Measurements from ENCODE around the gene CELA2B. TPM values are rescaled to one million over a fixed set of nuclear protein-coding genes. Genes with fewer than 3 reads are reported as not detected.
"Not testable (repeated sequence)": the region's sequence is repeated elsewhere in the genome, so short reads cannot be mapped to it uniquely, and the experiment has no call there.

The CELA2B gene
- total RNA-seq, 1 experiment from 2014 or later: not detected

- POLR2A ChIA-PET: no interaction called here
- Mint-ChIP-seq H3K9me3 (no peaks in the 10 kb centered on the region), H3K4me1 (no peaks in the 10 kb centered on the region), H3K27me3 (ENCODE audit: low read depth) (no peaks in the 10 kb centered on the region), H3K4me3 (no peak overlapping the region), H3K36me3 (no peaks in the 10 kb centered on the region), H3K27ac (no peak overlapping the region)
- CTCF ChIA-PET: no interaction called here
- TF ChIP-seq CREB1 (CRISPR knock-in tag; IDR thresholded peaks at IDR 0.05) (no peak), TP53 (CRISPR knock-in tag; IDR thresholded peaks at IDR 0.05) (no peak), ZBTB21 (CRISPR knock-in tag; IDR thresholded peaks at IDR 0.05; ENCODE audit: borderline replicate concordance) (no peak), TEAD4 (CRISPR knock-in tag; IDR thresholded peaks at IDR 0.05) (no peak)
- TF ChIP-seq, protein P1, sequence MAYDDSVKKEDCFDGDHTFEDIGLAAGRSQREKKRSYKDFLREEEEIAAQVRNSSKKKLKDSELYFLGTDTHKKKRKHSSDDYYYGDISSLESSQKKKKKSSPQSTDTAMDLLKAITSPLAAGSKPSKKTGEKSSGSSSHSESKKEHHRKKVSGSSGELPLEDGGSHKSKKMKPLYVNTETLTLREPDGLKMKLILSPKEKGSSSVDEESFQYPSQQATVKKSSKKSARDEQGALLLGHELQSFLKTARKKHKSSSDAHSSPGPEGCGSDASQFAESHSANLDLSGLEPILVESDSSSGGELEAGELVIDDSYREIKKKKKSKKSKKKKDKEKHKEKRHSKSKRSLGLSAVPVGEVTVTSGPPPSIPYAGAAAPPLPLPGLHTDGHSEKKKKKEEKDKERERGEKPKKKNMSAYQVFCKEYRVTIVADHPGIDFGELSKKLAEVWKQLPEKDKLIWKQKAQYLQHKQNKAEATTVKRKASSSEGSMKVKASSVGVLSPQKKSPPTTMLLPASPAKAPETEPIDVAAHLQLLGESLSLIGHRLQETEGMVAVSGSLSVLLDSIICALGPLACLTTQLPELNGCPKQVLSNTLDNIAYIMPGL (CRISPR knock-in tag; IDR thresholded peaks at IDR 0.05): no peak
- no peak for DNase-seq (ENCODE audit: low spot score)
- no peak for ATAC-seq
Measured at GRCh38 chr1:15459771-15460707, 15.9 kb upstream of the CELA2B start.

DNA sequence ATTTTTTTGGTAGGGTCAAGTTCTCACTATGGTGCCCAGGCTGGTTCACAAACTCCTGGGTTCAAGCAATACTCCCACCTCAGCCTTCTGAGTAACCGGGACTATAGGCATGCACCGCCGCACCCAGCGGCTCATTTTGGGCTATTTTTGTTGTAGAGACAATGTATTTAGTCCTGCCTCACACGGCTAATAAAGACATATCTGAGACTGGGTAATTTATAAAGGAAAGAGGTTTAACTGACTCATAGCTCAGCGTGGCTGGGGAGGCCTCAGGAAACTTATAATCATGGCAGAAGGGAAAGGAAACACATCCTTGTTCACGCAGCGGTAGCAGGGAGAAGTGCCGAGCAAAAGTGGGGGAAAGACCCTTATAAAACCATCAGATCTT, 15.2 kb upstream of the CELA2B start:
- no peaks in the 10 kb centered on the region for H3K4me1 Mint-ChIP-seq
- H3K27ac Mint-ChIP-seq: no peak overlapping the region
- DNase-seq (ENCODE audit: low spot score) (no peak), ATAC-seq (no peak)
- H3K9me3 Mint-ChIP-seq: no peaks in the 10 kb centered on the region
- no peaks in the 10 kb centered on the region for H3K27me3 Mint-ChIP-seq (ENCODE audit: low read depth)
- TF ChIP-seq USF2 (CRISPR knock-in tag; IDR thresholded peaks at IDR 0.05) (no peak), ZNF317 (CRISPR knock-in tag; IDR thresholded peaks at IDR 0.05; ENCODE audit: borderline replicate concordance, low read depth) (no peak), SMAD4 (CRISPR knock-in tag; IDR thresholded peaks at IDR 0.05) (no peak), USF1 (CRISPR knock-in tag; IDR thresholded peaks at IDR 0.05) (no peak), TP53 (CRISPR knock-in tag; IDR thresholded peaks at IDR 0.05) (no peak), RELA (CRISPR knock-in tag; IDR thresholded peaks at IDR 0.05; ENCODE audit: borderline replicate concordance) (no peak), EMX1 (CRISPR knock-in tag; IDR thresholded peaks at IDR 0.05) (no peak), NFYB (CRISPR knock-in tag; conservative IDR thresholded peaks at IDR 0.05; ENCODE audit: low read depth) (no peak), TEAD4 (CRISPR knock-in tag; IDR thresholded peaks at IDR 0.05) (no peak), GABPB1 (CRISPR knock-in tag; IDR thresholded peaks at IDR 0.05) (no peak)
- TF ChIP-seq, protein P2, sequence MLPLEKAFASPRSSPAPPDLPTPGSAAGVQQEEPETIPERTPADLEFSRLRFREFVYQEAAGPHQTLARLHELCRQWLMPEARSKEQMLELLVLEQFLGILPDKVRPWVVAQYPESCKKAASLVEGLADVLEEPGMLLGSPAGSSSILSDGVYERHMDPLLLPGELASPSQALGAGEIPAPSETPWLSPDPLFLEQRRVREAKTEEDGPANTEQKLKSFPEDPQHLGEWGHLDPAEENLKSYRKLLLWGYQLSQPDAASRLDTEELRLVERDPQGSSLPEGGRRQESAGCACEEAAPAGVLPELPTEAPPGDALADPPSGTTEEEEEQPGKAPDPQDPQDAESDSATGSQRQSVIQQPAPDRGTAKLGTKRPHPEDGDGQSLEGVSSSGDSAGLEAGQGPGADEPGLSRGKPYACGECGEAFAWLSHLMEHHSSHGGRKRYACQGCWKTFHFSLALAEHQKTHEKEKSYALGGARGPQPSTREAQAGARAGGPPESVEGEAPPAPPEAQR (CRISPR knock-in tag; IDR thresholded peaks at IDR 0.05): no peak
- TF ChIP-seq, protein P3, sequence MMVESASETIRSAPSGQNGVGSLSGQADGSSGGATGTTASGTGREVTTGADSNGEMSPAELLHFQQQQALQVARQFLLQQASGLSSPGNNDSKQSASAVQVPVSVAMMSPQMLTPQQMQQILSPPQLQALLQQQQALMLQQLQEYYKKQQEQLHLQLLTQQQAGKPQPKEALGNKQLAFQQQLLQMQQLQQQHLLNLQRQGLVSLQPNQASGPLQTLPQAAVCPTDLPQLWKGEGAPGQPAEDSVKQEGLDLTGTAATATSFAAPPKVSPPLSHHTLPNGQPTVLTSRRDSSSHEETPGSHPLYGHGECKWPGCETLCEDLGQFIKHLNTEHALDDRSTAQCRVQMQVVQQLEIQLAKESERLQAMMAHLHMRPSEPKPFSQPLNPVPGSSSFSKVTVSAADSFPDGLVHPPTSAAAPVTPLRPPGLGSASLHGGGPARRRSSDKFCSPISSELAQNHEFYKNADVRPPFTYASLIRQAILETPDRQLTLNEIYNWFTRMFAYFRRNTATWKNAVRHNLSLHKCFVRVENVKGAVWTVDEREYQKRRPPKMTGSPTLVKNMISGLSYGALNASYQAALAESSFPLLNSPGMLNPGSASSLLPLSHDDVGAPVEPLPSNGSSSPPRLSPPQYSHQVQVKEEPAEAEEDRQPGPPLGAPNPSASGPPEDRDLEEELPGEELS (CRISPR knock-in tag; IDR thresholded peaks at IDR 0.05): no peak
- H3K36me3 Mint-ChIP-seq: no peaks in the 10 kb centered on the region
- no peak overlapping the region for H3K4me3 Mint-ChIP-seq
- POLR2A ChIA-PET: no interaction called here
- CTCF ChIA-PET: no interaction called here

GRCh38 chr1:15463064-15463800, 12.7 kb upstream of the CELA2B start:
- POLR2A ChIA-PET: not testable (repeated sequence)

GRCh38 chr1:15463926-15464322, 12.0 kb upstream of the CELA2B start:
- CTCF ChIA-PET; DNase-seq (ENCODE audit: low spot score); ATAC-seq; H3K27ac Mint-ChIP-seq; H3K4me1 Mint-ChIP-seq; H3K27me3 Mint-ChIP-seq (ENCODE audit: low read depth); H3K9me3 Mint-ChIP-seq; H3K36me3 Mint-ChIP-seq; POLR2A ChIA-PET; H3K4me3 Mint-ChIP-seq: not testable (repeated sequence)

More at GRCh38 chr1:15463064-15463800, 12.7 kb upstream of the CELA2B start:
- H3K27me3 Mint-ChIP-seq (ENCODE audit: low read depth); H3K36me3 Mint-ChIP-seq; ATAC-seq; DNase-seq (ENCODE audit: low spot score); H3K4me3 Mint-ChIP-seq; H3K4me1 Mint-ChIP-seq; H3K27ac Mint-ChIP-seq; H3K9me3 Mint-ChIP-seq; CTCF ChIA-PET: not testable (repeated sequence)

Measured in WTC11 (cell line).